ENCODE data around the gene COL6A5.

GRCh38 chr3:130393594-130393993 lies 48.1 kb downstream of the COL6A5 start:
- no peak for TF ChIP-seq CTCF (IDR thresholded peaks at IDR 0.05)
- no peak for TF ChIP-seq POLR2A (IDR thresholded peaks at IDR 0.05)
